ENCODE data around the gene DLK1. TPM values are rescaled to one million over a fixed set of nuclear protein-coding genes. Genes with fewer than 3 reads are reported as not detected.

The DLK1 gene
- total RNA-seq, 2 donors from 2014 or later = not detected

DNA sequence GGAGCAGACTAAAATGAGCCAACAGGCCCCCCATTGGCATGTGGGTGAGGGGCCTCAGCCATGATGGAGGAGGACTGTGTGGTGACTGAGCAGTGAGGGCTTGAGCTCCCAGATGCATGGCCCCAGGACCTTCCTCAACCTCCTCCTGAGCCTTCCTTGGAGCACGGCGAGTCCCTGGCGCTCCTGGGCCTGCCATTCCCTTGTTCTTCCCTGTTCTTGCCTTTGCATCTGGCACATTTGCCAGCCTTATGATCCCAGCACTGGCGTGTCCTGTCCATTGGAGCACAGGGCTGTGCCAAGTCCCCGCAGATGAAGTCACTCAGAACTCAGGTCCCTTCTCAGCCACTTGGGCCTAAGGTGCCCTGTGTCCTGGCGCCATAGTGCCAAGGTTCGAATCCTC is 58.9 kb downstream of the DLK1 start:
- no peak overlapping the region for H3K27ac ChIP-seq

DNA sequence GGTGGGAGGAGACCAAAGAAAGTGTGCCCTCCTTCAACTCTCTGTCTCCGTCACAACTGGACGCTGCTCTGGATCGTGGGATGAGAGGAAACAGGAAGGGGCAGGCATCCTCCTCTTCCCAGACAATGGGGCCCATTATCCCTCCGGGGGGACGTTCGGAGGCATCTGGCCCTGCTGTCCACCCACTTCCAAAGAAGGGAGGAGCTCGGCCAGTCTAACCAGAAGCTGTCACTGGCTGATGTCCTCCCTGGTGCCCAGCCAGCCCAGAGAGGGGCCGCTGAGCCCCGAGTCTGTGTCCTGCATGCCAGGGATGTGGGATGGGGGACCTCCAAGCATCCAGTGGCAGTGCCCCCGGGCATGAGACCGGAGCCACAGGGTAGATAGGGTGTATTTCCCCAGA is 59.4 kb downstream of the DLK1 start:
- DNase-seq (ENCODE audit: low spot score) = no peak
- no peaks in the 10 kb centered on the region for H3K27me3 ChIP-seq
- H3K9me3 ChIP-seq = no peaks in the 10 kb centered on the region
- TF ChIP-seq, protein P1, sequence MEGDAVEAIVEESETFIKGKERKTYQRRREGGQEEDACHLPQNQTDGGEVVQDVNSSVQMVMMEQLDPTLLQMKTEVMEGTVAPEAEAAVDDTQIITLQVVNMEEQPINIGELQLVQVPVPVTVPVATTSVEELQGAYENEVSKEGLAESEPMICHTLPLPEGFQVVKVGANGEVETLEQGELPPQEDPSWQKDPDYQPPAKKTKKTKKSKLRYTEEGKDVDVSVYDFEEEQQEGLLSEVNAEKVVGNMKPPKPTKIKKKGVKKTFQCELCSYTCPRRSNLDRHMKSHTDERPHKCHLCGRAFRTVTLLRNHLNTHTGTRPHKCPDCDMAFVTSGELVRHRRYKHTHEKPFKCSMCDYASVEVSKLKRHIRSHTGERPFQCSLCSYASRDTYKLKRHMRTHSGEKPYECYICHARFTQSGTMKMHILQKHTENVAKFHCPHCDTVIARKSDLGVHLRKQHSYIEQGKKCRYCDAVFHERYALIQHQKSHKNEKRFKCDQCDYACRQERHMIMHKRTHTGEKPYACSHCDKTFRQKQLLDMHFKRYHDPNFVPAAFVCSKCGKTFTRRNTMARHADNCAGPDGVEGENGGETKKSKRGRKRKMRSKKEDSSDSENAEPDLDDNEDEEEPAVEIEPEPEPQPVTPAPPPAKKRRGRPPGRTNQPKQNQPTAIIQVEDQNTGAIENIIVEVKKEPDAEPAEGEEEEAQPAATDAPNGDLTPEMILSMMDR (IDR thresholded peaks at IDR 0.05) = no peak
- no peaks in the 10 kb centered on the region for H3K36me3 ChIP-seq
- no peaks in the 10 kb centered on the region for H3K4me1 ChIP-seq
- H3K4me3 ChIP-seq = no peak overlapping the region
- H3K27ac ChIP-seq = no peak overlapping the region

More for the DNA sequence above, 58.9 kb downstream of the DLK1 start:
- H3K36me3 ChIP-seq = no peaks in the 10 kb centered on the region
- H3K4me3 ChIP-seq = no peak overlapping the region
- no peak for DNase-seq (ENCODE audit: low spot score)
- no peaks in the 10 kb centered on the region for H3K27me3 ChIP-seq
- no peaks in the 10 kb centered on the region for H3K4me1 ChIP-seq
- TF ChIP-seq, protein P1 (IDR thresholded peaks at IDR 0.05) = no peak
- no peaks in the 10 kb centered on the region for H3K9me3 ChIP-seq

DNA sequence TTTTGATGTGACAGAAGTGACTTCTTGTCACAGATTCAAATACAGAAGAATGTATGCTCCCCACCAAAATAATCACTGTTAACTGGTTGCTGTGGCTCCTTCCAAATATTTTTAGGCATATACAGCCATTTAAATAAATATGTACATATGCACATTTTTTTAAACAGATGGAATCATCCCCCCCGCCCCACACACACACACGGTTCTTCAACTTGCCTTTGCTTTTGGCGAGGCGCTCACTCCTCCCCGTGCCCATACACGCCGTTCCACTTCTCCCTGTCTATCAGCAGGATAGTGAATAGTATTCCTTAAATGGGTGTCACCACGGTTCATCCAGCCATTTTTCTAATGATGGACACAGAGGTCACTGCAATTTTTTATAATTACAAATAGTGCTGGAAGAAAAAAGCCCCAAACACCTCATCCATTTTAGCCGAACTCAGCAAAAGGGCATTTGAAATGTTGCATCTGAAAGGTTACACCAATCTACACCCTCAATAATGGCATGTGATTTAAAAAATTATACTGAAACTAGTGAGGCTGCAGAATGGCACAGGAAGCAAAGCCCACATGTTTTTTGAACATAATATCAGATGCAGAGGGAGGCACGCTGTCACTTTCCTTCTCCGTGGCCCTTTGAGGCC is 60.0 kb downstream of the DLK1 start:
- TF ChIP-seq, protein P1 (IDR thresholded peaks at IDR 0.05) = no peak
- H3K4me3 ChIP-seq = no peak overlapping the region
- no peaks in the 10 kb centered on the region for H3K9me3 ChIP-seq
- peaks cover 0 to 5% of the 10 kb centered on the region in 2 donors for H3K27me3 ChIP-seq
- no peaks in the 10 kb centered on the region for H3K36me3 ChIP-seq
- no peaks in the 10 kb centered on the region for H3K4me1 ChIP-seq
- no peak overlapping the region for H3K27ac ChIP-seq
- DNase-seq (ENCODE audit: low spot score) = no peak

DNA sequence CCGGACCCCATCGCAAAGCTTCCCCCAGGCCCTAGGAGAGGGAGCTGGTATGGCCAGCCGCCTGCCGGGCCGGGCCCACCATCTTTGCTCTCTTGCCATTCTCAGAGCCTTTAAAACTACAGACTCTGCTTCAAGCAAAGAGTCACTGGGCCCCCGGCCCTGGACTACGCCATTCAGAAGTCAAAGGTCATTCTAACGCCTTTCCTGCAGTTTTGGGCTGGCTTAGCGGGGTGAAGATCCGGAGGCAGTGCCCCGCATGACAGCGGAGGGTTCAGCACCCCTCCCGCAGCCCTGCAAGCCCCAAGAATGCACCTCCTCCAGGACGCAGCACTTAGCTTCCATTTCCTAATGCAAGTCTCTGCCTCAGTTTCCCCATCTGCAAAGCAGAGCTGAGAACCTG is 61.0 kb downstream of the DLK1 start:
- no peak for DNase-seq (ENCODE audit: low spot score)
- no peaks in the 10 kb centered on the region for H3K36me3 ChIP-seq
- H3K27me3 ChIP-seq = peaks cover 0 to 5% of the 10 kb centered on the region in 2 donors
- H3K4me3 ChIP-seq = no peak overlapping the region
- H3K9me3 ChIP-seq = no peaks in the 10 kb centered on the region
- no peaks in the 10 kb centered on the region for H3K4me1 ChIP-seq
- TF ChIP-seq, protein P1 (IDR thresholded peaks at IDR 0.05) = no peak
- no peak overlapping the region for H3K27ac ChIP-seq

Other genes with a start within 250 kb of the DLK1 start
- 1 to 10 TPM in 1 of 2 donors, under 1 TPM in 1; 0.93 to 5.7 TPM for gene BEGAIN, start 139.5 kb upstream of the DLK1 start, total RNA-seq
- 1 to 10 TPM; 6.5 to 9.5 TPM for gene MEG3, start 99.2 kb downstream of the DLK1 start, total RNA-seq
- not detected for gene RTL1, start 176.8 kb downstream of the DLK1 start, total RNA-seq

Measured in right atrium auricular region (tissue), 2 donors.